Measurements from ENCODE around the gene C1orf35. TPM values are rescaled to one million over a fixed set of nuclear protein-coding genes. Genes with fewer than 3 reads are reported as not detected.

Gene C1orf35
- total RNA-seq, 1 donor from 2014 or later, result 2.4 TPM

DNA sequence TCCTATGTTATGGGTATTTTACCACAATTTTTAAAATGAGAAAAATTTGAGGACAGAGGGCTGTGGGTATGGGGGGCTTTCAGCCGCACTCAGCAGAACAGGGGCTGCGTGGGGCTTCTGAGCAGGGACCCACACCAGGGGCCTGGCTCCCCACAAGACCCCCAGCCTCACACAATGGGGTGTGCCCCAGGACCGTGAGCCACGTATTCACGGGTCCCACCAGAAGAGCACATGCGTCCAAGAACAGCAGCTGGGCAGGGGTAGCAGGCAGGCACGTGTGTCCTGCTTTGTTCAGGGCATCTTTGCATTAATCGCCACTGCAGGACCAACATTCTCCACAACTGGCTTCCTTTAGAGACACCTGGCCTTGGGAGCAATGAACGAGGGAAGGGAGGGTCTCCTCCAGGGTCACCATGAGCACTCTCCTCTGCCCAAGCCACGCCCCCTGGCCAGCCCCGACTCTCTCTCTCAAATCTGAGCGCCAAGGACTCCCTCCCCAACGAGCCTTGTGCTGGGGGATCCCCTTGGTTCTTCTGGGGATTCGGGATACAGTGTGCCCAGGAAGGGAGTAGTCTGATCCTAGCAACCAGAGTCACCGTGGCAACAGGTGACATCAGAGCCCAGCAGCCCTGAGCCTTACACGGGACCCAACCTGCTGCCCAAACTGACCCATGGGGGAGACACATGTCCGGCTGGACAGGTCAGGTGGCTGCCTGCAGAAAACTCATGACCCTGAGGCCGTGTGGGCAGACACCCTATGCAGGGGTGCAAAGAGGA lies 28.0 kb downstream of the C1orf35 start:
- intact Hi-C loops (cut with DNase I), result no loop called here

DNA sequence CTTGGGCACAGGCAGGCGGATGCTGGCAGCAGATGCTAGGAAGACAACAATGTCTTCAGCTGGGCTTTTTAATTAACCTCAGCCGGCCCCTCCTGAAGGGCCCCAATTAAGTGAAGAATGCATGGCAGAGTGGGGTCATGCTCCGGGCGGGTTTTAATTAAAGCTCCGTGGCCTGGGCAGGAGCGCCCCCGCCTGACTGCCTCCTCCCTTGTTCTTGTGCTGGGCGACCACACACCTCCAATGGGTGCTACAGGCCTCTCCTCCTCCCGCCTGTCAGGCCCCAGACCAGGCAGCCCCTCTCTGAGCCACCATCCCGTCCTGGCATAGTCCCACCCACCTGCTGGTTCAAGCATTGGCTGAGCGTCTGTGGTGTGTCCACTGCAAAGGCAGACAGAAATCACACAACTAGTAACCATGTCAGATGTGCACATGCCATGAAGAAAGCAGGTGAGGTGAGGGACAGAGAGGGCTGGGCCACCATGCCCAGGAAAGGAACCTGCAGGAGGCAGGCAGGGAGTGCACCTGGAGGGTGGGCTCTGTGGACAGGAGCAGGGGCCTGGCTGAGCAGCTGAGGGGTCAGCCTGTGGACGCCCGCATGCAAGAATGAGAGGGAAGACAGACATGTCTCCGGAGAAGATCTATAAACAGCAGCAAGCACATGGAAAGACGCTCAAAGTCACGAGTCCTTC lies 29.1 kb downstream of the C1orf35 start:
- Histone ChIP-seq H3K27me3 (no peaks in the 10 kb centered on the region), H3K9me3 (no peaks in the 10 kb centered on the region), H3K27ac (no peak overlapping the region), H3K4me1 (no peaks in the 10 kb centered on the region), H3K36me3 (no peaks in the 10 kb centered on the region), H3K4me3 (no peak overlapping the region)
- peak in 1 of 2 donors; percentile 60 for DNase-seq (ENCODE audit: low spot score in 2 of 2)
- intact Hi-C loops (cut with DNase I), result no loop called here
- TF ChIP-seq, protein P1, sequence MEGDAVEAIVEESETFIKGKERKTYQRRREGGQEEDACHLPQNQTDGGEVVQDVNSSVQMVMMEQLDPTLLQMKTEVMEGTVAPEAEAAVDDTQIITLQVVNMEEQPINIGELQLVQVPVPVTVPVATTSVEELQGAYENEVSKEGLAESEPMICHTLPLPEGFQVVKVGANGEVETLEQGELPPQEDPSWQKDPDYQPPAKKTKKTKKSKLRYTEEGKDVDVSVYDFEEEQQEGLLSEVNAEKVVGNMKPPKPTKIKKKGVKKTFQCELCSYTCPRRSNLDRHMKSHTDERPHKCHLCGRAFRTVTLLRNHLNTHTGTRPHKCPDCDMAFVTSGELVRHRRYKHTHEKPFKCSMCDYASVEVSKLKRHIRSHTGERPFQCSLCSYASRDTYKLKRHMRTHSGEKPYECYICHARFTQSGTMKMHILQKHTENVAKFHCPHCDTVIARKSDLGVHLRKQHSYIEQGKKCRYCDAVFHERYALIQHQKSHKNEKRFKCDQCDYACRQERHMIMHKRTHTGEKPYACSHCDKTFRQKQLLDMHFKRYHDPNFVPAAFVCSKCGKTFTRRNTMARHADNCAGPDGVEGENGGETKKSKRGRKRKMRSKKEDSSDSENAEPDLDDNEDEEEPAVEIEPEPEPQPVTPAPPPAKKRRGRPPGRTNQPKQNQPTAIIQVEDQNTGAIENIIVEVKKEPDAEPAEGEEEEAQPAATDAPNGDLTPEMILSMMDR (IDR thresholded peaks at IDR 0.05), result no peak

More for the DNA sequence above, 28.0 kb downstream of the C1orf35 start:
- Histone ChIP-seq H3K36me3 (no peaks in the 10 kb centered on the region), H3K4me3 (no peak overlapping the region), H3K27ac (no peak overlapping the region), H3K27me3 (no peaks in the 10 kb centered on the region), H3K4me1 (no peaks in the 10 kb centered on the region), H3K9me3 (no peaks in the 10 kb centered on the region)
- TF ChIP-seq, protein P1 (IDR thresholded peaks at IDR 0.05), result no peak
- peak in 1 of 2 donors; percentile 61 for DNase-seq (ENCODE audit: low spot score in 2 of 2)

DNA sequence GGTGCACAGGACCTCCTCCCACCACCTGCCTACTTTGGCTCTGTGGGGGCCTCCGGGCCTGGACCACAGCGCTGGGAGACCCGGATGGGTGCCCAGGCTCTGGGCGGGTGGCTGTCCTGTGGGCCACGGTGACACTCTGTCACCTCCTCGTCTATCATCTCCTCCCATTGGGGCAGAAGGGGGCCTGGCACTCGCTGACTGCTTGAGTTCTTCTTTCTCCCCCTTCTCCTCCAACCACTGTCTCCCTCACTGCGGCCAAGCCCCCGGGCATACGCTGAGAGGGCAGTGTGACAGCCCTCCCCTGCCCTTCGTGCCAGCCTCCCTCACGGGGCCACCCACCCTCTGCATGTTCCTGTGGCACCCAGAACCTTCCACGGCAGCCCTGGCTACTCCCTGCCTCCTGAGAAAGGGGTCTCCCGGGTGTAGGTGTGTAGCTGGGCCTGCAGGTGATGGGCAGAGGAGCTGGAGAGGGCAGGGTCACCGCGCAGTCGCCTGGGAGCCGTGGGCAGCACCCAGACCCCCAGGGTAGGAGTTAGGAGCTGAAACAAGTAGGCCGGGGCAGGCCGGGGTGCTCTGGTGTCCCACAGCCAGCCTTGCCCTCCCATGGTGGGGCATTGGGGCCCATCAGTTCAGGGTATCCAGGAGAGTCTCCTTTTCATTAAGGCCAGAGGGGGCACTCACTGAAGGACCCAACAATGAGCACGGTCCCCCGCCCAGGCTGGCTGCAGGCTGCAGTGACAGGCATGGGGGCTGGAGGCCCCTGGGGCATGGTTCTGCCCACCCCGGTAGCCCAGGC lies 29.9 kb downstream of the C1orf35 start:
- Histone ChIP-seq H3K4me1 (no peaks in the 10 kb centered on the region), H3K27me3 (no peaks in the 10 kb centered on the region), H3K4me3 (no peak overlapping the region), H3K9me3 (no peaks in the 10 kb centered on the region), H3K27ac (no peak overlapping the region), H3K36me3 (no peaks in the 10 kb centered on the region)
- intact Hi-C loops (cut with DNase I), result no loop called here
- peak in 1 of 2 donors; percentile 62 for DNase-seq (ENCODE audit: low spot score in 2 of 2)
- TF ChIP-seq, protein P1 (IDR thresholded peaks at IDR 0.05), result no peak

DNA sequence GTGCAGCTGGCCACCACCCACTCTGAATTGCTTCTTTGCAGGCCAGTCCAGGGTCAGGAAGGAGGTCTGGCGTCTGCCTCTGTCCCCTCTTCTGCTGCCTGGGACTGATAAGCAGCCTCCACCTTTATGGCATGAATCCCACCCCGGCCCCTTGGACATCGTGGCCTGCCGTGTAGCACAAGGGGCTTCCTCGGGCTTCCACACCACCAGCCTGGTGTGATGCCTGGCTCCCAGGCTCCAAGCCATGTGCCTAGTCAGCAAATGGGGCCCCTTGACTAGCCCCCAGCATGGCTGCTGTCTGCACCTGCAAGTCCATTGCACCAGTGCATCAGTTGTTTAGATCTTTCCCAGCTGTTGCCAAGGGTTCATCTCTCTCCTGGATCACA lies 30.5 kb downstream of the C1orf35 start:
- Histone ChIP-seq H3K4me1 (no peaks in the 10 kb centered on the region), H3K9me3 (no peaks in the 10 kb centered on the region), H3K27ac (no peak overlapping the region), H3K36me3 (no peaks in the 10 kb centered on the region), H3K4me3 (no peak overlapping the region), H3K27me3 (no peaks in the 10 kb centered on the region)
- DNase-seq (ENCODE audit: low spot score in 2 of 2), result peak in 1 of 2 donors; percentile 58
- intact Hi-C loops (cut with DNase I), result no loop called here
- TF ChIP-seq, protein P1 (IDR thresholded peaks at IDR 0.05), result no peak

DNA sequence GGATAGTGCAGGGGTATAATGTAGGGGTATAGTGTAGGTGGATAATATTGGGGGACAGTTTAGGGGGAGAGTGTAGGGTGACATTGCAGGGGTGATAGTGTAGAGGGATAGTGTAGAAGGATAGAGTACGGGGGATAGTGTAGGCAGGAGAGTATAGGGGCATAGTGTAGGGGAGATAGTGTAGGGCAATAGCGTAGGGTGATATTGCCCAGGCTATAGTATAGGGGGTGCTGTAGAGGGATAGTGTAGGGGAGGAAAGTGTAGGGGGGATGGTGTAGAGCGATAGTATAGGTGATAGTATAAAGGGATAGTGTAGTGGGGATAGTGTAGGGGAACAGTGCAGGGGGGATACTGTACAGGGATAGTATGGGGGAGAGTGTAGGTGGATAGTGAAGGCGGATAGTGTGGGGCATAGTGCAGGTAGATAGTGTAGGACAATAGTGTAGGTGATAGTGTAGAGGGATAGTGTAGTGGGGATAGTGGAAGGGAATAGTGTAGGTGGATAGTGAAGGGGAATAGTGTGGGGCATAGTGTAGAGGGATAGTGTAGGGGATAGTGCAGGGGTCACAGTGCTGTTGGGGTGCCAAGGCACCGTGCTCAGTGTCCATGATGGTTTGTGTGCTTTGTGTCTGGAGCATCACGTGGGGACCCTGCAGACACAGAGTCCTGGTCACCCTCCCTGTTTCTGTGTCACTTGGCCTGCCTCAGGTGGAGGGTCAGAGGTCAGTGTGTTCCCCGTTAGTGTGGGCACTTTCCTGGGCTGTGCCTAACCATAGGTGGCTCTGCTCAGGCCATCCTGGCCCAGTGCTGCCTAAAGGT lies 31.1 kb downstream of the C1orf35 start:
- no peak for DNase-seq (ENCODE audit: low spot score in 2 of 2)

More for the DNA sequence above, 31.1 kb downstream of the C1orf35 start:
- intact Hi-C loops (cut with DNase I), result no loop called here
- Histone ChIP-seq H3K27ac (no peak overlapping the region), H3K9me3 (no peaks in the 10 kb centered on the region), H3K27me3 (no peaks in the 10 kb centered on the region), H3K4me1 (no peaks in the 10 kb centered on the region), H3K4me3 (no peak overlapping the region), H3K36me3 (no peaks in the 10 kb centered on the region)
- TF ChIP-seq, protein P1 (IDR thresholded peaks at IDR 0.05), result no peak

Measured in ascending aorta (tissue), 2 donors.